Neutrophil (primary cell): ENCODE measurements around the gene BRICD5.

ENCODE experiments used
- H3K27ac ChIP-seq: fragments of 200-600 bp; sonication (generic); 2 replicates; pipeline ENCODE4 v1.5.1; 2016; ENCODE audit warnings: mild to moderate bottlenecking, moderate library complexity
- H3K27me3 ChIP-seq: fragments of 200-600 bp; sonication (generic); 2 replicates; pipeline ENCODE4 v1.6.0; 2016; ENCODE audit warnings: mild to moderate bottlenecking
- H3K36me3 ChIP-seq: fragments of 200-600 bp; sonication (generic); 2 replicates; pipeline ENCODE4 v1.5.1; 2017
- H3K4me1 ChIP-seq, 2 experiments: fragments of 200-600 bp in 1 of 2; sonication (generic) in 1 of 2; 1 replicate in 1 of 2; 2 replicates in 1 of 2; pipeline versions ENCODE4 v1.5.1 to v1.6.1; 2013 to 2016; ENCODE audit warnings: low read depth in 1 of 2, low read length in 1 of 2, mild to moderate bottlenecking in 1 of 2, moderate library complexity in 1 of 2; ENCODE audit not compliant: control insufficient read depth in 1 of 2, insufficient read depth in 1 of 2
- H3K4me3 ChIP-seq, 2 experiments: fragments of 200-600 bp in 1 of 2; sonication (generic) in 1 of 2; 1 replicate in 1 of 2; 2 replicates in 1 of 2; pipeline ENCODE4 v1.5.1; 2013 to 2016; ENCODE audit warnings: low read depth in 1 of 2, low read length in 1 of 2, mild to moderate bottlenecking in 1 of 2, moderate library complexity in 1 of 2
- H3K9me3 ChIP-seq: fragments of 200-600 bp; sonication (generic); 2 replicates; pipeline ENCODE4 v1.5.1; 2016
- CTCF ChIP-seq: fragments of 200-600 bp; sonication (generic); IDR thresholded peaks from 2 replicates; pipeline ENCODE4 v1.5.1; 2016; ENCODE audit warnings: antibody characterized with exemption

The BRICD5 gene

GRCh38 chr16:2170587-2171435, 39.9 kb downstream of the BRICD5 start:
- no peaks in the 10 kb centered on the region for H3K9me3 ChIP-seq
- H3K27ac ChIP-seq: no peak overlapping the region
- H3K27me3 ChIP-seq: no peaks in the 10 kb centered on the region
- no peak for TF ChIP-seq CTCF
- H3K4me1 ChIP-seq: no peaks in the 10 kb centered on the region
- H3K4me3 ChIP-seq: no peak overlapping the region
- H3K36me3 ChIP-seq: peaks cover 98% of the 10 kb centered on the region

GRCh38 chr16:2170080-2170479, 40.6 kb downstream of the BRICD5 start:
- Histone ChIP-seq H3K4me1 (no peaks in the 10 kb centered on the region), H3K9me3 (no peaks in the 10 kb centered on the region), H3K27me3 (no peaks in the 10 kb centered on the region), H3K27ac (no peak overlapping the region), H3K4me3 (no peak overlapping the region), H3K36me3 (peaks cover 95% of the 10 kb centered on the region)
- TF ChIP-seq CTCF: no peak

- Histone ChIP-seq H3K9me3 (no peaks in the 10 kb centered on the region), H3K27ac (no peak overlapping the region), H3K4me1 (no peaks in the 10 kb centered on the region), H3K27me3 (no peaks in the 10 kb centered on the region), H3K4me3 (no peak overlapping the region), H3K36me3 (peaks cover 68% of the 10 kb centered on the region)
- TF ChIP-seq CTCF: no peak
These were observed 43.5 kb downstream of the BRICD5 start for GRCh38 chr16:2167068-2167638.

- no peaks in the 10 kb centered on the region for H3K4me1 ChIP-seq
- no peak overlapping the region for H3K27ac ChIP-seq
- no peak for TF ChIP-seq CTCF
- peaks cover 61% of the 10 kb centered on the region for H3K36me3 ChIP-seq
- no peak overlapping the region for H3K4me3 ChIP-seq
- no peaks in the 10 kb centered on the region for H3K9me3 ChIP-seq
- H3K27me3 ChIP-seq: no peaks in the 10 kb centered on the region
These were observed 44.2 kb downstream of the BRICD5 start for GRCh38 chr16:2166263-2167067.

- Histone ChIP-seq H3K27me3 (no peaks in the 10 kb centered on the region), H3K27ac (no peak overlapping the region), H3K36me3 (peaks cover 55% of the 10 kb centered on the region), H3K9me3 (no peaks in the 10 kb centered on the region), H3K4me1 (no peaks in the 10 kb centered on the region), H3K4me3 (no peak overlapping the region)
- TF ChIP-seq CTCF: no peak
These were observed 44.8 kb downstream of the BRICD5 start for GRCh38 chr16:2165861-2166260.
